HEK293 (cell line): ENCODE measurements around the gene SNTB2.

Experiments
- GLIS2 ChIP-seq: fragments of 450-650 bp; formaldehyde crosslinking; IDR thresholded peaks from 2 replicates; pipeline ENCODE4 v1.5.1; 2016; ENCODE audit warnings: missing biosample characterization, missing genetic modification characterization
- IKZF3 ChIP-seq: fragments of 450-650 bp; IDR thresholded peaks from 2 replicates; pipeline ENCODE4 v1.5.0; 2018; ENCODE audit warnings: missing biosample characterization, mild to moderate bottlenecking, missing genetic modification characterization, moderate library complexity
- MEIS1 ChIP-seq: sonication (generic); formaldehyde crosslinking; IDR thresholded peaks from 2 replicates; pipeline ENCODE4 v1.8.1; 2022; ENCODE audit warnings: missing genetic modification reagents, mild to moderate bottlenecking, borderline replicate concordance
- MZF1 ChIP-seq: fragments of 450-650 bp; formaldehyde crosslinking; IDR thresholded peaks from 2 replicates; pipeline ENCODE4 v1.5.1; 2017; ENCODE audit warnings: missing biosample characterization, missing genetic modification characterization, borderline replicate concordance
- SP3 ChIP-seq: fragments of 450-650 bp; formaldehyde crosslinking; IDR thresholded peaks from 2 replicates; pipeline ENCODE4 v1.5.1; 2016; ENCODE audit warnings: missing biosample characterization, missing genetic modification characterization
- YY1 ChIP-seq: fragments of 450-650 bp; formaldehyde crosslinking; IDR thresholded peaks from 2 replicates; pipeline ENCODE4 v1.5.1; 2018; ENCODE audit warnings: missing biosample characterization, missing genetic modification characterization
- ZBTB17 ChIP-seq: fragments of 450-650 bp; formaldehyde crosslinking; IDR thresholded peaks from 2 replicates; pipeline ENCODE4 v1.5.1; 2016; ENCODE audit warnings: missing biosample characterization, missing genetic modification characterization
- ZBTB48 ChIP-seq: fragments of 450-650 bp; formaldehyde crosslinking; IDR thresholded peaks from 2 replicates; pipeline ENCODE4 v1.5.1; 2016; ENCODE audit warnings: missing biosample characterization, missing genetic modification characterization
- ZEB2 ChIP-seq: fragments of 450-650 bp; formaldehyde crosslinking; IDR thresholded peaks from 2 replicates; pipeline ENCODE4 v1.5.1; 2016; ENCODE audit warnings: missing biosample characterization, missing genetic modification characterization
- ZFP37 ChIP-seq: fragments of 450-650 bp; formaldehyde crosslinking; IDR thresholded peaks from 2 replicates; pipeline ENCODE4 v1.5.1; 2016; ENCODE audit warnings: missing biosample characterization, missing genetic modification characterization
- ZIC2 ChIP-seq: fragments of 450-650 bp; formaldehyde crosslinking; IDR thresholded peaks from 2 replicates; pipeline ENCODE4 v1.5.1; 2016; ENCODE audit warnings: missing biosample characterization, missing genetic modification characterization
- ZNF114 ChIP-seq: fragments of 450-650 bp; formaldehyde crosslinking; IDR thresholded peaks from 2 replicates; pipeline ENCODE4 v1.5.0; 2017; ENCODE audit warnings: missing biosample characterization, missing genetic modification characterization
- ZNF132 ChIP-seq: fragments of 450-650 bp; formaldehyde crosslinking; IDR thresholded peaks from 2 replicates; pipeline ENCODE4 v1.5.1; 2017; ENCODE audit warnings: missing biosample characterization, missing genetic modification characterization, borderline replicate concordance
- ZNF2 ChIP-seq: fragments of 450-650 bp; formaldehyde crosslinking; IDR thresholded peaks from 2 replicates; pipeline ENCODE4 v1.5.1; 2016; ENCODE audit warnings: missing biosample characterization, missing genetic modification characterization
- ZNF211 ChIP-seq: fragments of 450-650 bp; formaldehyde crosslinking; IDR thresholded peaks from 2 replicates; pipeline ENCODE4 v1.5.1; 2016; ENCODE audit warnings: low read depth, missing biosample characterization, missing genetic modification characterization
- ZNF221 ChIP-seq: fragments of 450-650 bp; formaldehyde crosslinking; IDR thresholded peaks from 2 replicates; pipeline ENCODE4 v1.5.1; 2017; ENCODE audit warnings: missing biosample characterization, missing genetic modification characterization, borderline replicate concordance
- ZNF311 ChIP-seq: fragments of 450-650 bp; formaldehyde crosslinking; IDR thresholded peaks from 2 replicates; pipeline ENCODE4 v1.5.1; 2017; ENCODE audit warnings: missing biosample characterization, missing genetic modification characterization, borderline replicate concordance
- ZNF37A ChIP-seq: fragments of 450-650 bp; IDR thresholded peaks from 2 replicates; pipeline ENCODE4 v1.5.1; 2018; ENCODE audit warnings: missing biosample characterization, missing genetic modification characterization
- ZNF423 ChIP-seq: fragments of 450-650 bp; formaldehyde crosslinking; IDR thresholded peaks from 2 replicates; pipeline ENCODE4 v1.5.1; 2016; ENCODE audit warnings: missing biosample characterization, missing genetic modification characterization
- ZNF621 ChIP-seq: fragments of 450-650 bp; formaldehyde crosslinking; IDR thresholded peaks from 2 replicates; pipeline ENCODE4 v1.5.1; 2017; ENCODE audit warnings: missing biosample characterization, missing genetic modification characterization
- ZNF660 ChIP-seq: fragments of 450-650 bp; IDR thresholded peaks from 2 replicates; pipeline ENCODE4 v1.5.1; 2018; ENCODE audit warnings: missing biosample characterization, mild to moderate bottlenecking, missing genetic modification characterization
- ZNF792 ChIP-seq: fragments of 450-650 bp; formaldehyde crosslinking; IDR thresholded peaks from 2 replicates; pipeline ENCODE4 v1.5.1; 2016; ENCODE audit warnings: missing biosample characterization, missing genetic modification characterization
- TF ChIP-seq, protein P1 (sequence below): fragments of 450-650 bp; formaldehyde crosslinking; IDR thresholded peaks from 2 replicates; pipeline ENCODE4 v1.5.1; 2016; ENCODE audit warnings: missing biosample characterization, missing genetic modification characterization
- TF ChIP-seq, protein P2 (sequence below): fragments of 450-650 bp; formaldehyde crosslinking; IDR thresholded peaks from 2 replicates; pipeline ENCODE4 v1.5.1; 2017; ENCODE audit warnings: missing biosample characterization, missing genetic modification characterization
- TF ChIP-seq, protein P3 (sequence below): sonication (generic); formaldehyde crosslinking; IDR thresholded peaks from 2 replicates; pipeline ENCODE4 v1.8.1; 2022; ENCODE audit warnings: mild to moderate bottlenecking, moderate library complexity, missing genetic modification reagents
- TF ChIP-seq, protein P4 (sequence below): fragments of 450-650 bp; formaldehyde crosslinking; IDR thresholded peaks from 2 replicates; pipeline ENCODE4 v1.5.1; 2016; ENCODE audit warnings: missing biosample characterization, missing genetic modification characterization
- TF ChIP-seq, protein P5 (sequence below): fragments of 450-650 bp; formaldehyde crosslinking; IDR thresholded peaks from 2 replicates; pipeline ENCODE4 v1.5.1; 2016; ENCODE audit warnings: missing biosample characterization, missing genetic modification characterization
- TF ChIP-seq, protein P6 (sequence below): fragments of 450-650 bp; formaldehyde crosslinking; IDR thresholded peaks from 2 replicates; pipeline ENCODE4 v1.5.1; 2016; ENCODE audit warnings: missing biosample characterization, missing genetic modification characterization, low read depth
- TF ChIP-seq, protein P7 (sequence below): IDR thresholded peaks from 2 replicates; pipeline ENCODE4 v1.6.1; 2011; ENCODE audit warnings: mild to moderate bottlenecking, low read depth, low read length, borderline replicate concordance

SNTB2 gene

DNA sequence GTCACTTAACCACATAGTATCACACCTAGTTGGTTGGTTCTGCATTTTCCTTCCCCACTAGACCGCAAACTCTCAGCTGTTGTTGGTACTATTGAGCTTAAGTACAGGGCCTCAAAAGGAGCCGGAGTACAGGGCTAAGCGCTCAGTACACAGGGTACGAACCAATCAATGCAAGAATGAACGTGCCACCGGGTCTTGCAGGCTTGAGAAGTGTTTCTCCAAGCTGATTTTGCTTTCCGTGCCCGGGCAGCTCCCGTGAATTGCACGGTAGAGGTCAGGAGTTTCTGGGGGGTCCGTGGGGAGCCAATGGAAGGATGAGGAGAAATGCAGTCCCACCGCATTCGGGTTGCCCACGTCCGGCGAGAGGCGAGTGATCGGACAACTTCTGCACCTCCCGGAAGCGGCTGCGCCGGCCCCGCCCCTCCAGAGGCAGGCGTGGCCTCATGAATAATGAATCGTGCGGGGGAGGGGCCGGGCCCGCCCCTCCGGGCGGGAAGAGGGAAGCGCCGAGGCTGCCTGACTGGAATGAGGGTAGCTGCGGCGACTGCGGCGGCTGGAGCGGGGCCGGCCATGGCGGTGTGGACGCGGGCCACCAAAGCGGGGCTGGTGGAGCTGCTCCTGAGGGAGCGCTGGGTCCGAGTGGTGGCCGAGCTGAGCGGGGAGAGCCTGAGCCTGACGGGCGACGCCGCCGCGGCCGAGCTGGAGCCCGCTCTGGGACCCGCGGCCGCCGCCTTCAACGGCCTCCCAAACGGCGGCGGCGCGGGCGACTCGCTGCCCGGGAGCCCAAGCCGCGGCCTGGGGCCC is at the start of gene SNTB2 (continued):
- TF ChIP-seq MZF1 (tag by site-specific recombination): no peak
- TF ChIP-seq, protein P1, sequence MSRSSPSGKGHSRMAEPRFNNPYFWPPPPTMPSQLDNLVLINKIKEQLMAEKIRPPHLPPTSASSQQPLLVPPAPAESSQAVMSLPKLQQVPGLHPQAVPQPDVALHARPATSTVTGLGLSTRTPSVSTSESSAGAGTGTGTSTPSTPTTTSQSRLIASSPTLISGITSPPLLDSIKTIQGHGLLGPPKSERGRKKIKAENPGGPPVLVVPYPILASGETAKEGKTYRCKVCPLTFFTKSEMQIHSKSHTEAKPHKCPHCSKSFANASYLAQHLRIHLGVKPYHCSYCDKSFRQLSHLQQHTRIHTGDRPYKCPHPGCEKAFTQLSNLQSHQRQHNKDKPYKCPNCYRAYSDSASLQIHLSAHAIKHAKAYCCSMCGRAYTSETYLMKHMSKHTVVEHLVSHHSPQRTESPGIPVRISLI (tag by site-specific recombination): no peak
- TF ChIP-seq ZBTB17 (tag by site-specific recombination): peak; percentile 73
- peak; percentile 97 for TF ChIP-seq IKZF3 (tag by site-specific recombination)
- TF ChIP-seq GLIS2 (tag by site-specific recombination): peak; percentile 45; the same call in 1 of the 2 replicates
- 0 out of 2 replicates have a peak, but pooled peaks have one; percentile 32 for TF ChIP-seq ZEB2
- no peak for TF ChIP-seq ZNF211 (tag by site-specific recombination)
- TF ChIP-seq, protein P2, sequence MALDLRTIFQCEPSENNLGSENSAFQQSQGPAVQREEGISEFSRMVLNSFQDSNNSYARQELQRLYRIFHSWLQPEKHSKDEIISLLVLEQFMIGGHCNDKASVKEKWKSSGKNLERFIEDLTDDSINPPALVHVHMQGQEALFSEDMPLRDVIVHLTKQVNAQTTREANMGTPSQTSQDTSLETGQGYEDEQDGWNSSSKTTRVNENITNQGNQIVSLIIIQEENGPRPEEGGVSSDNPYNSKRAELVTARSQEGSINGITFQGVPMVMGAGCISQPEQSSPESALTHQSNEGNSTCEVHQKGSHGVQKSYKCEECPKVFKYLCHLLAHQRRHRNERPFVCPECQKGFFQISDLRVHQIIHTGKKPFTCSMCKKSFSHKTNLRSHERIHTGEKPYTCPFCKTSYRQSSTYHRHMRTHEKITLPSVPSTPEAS (tag by site-specific recombination): no peak
- no peak for TF ChIP-seq ZNF132 (tag by site-specific recombination)
- no peak for TF ChIP-seq ZNF37A (tag by site-specific recombination)
- TF ChIP-seq, protein P3, sequence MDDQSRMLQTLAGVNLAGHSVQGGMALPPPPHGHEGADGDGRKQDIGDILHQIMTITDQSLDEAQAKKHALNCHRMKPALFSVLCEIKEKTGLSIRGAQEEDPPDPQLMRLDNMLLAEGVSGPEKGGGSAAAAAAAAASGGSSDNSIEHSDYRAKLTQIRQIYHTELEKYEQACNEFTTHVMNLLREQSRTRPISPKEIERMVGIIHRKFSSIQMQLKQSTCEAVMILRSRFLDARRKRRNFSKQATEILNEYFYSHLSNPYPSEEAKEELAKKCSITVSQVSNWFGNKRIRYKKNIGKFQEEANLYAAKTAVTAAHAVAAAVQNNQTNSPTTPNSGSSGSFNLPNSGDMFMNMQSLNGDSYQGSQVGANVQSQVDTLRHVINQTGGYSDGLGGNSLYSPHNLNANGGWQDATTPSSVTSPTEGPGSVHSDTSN (CRISPR knock-in tag): no peak
- no peak for TF ChIP-seq ZIC2 (tag by site-specific recombination)
- TF ChIP-seq, protein P4, sequence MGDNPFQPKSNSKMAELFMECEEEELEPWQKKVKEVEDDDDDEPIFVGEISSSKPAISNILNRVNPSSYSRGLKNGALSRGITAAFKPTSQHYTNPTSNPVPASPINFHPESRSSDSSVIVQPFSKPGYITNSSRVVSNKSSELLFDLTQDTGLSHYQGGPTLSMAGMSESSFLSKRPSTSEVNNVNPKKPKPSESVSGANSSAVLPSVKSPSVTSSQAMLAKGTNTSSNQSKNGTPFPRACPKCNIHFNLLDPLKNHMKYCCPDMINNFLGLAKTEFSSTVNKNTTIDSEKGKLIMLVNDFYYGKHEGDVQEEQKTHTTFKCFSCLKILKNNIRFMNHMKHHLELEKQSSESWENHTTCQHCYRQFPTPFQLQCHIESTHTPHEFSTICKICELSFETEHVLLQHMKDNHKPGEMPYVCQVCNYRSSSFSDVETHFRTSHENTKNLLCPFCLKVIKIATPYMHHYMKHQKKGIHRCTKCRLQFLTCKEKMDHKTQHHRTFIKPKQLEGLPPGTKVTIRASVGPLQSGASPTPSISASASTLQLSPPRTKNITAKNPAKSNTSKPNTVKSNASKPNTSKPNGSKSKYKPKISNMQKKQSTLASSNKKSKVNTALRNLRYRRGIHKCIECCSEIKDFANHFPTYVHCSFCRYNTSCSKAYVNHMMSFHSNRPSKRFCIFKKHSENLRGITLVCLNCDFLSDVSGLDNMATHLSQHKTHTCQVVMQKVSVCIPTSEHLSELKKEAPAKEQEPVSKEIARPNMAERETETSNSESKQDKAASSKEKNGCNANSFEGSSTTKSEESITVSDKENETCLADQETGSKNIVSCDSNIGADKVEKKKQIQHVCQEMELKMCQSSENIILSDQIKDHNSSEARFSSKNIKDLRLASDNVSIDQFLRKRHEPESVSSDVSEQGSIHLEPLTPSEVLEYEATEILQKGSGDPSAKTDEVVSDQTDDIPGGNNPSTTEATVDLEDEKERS (tag by site-specific recombination): no peak
- no peak for TF ChIP-seq ZFP37 (tag by site-specific recombination)
- TF ChIP-seq ZNF621 (tag by site-specific recombination): no peak
- no peak for TF ChIP-seq ZNF114
- TF ChIP-seq ZNF311: no peak
- peak; percentile 48; the same call in 1 of the 2 replicates for TF ChIP-seq ZNF660 (tag by site-specific recombination)
- TF ChIP-seq, protein P5, sequence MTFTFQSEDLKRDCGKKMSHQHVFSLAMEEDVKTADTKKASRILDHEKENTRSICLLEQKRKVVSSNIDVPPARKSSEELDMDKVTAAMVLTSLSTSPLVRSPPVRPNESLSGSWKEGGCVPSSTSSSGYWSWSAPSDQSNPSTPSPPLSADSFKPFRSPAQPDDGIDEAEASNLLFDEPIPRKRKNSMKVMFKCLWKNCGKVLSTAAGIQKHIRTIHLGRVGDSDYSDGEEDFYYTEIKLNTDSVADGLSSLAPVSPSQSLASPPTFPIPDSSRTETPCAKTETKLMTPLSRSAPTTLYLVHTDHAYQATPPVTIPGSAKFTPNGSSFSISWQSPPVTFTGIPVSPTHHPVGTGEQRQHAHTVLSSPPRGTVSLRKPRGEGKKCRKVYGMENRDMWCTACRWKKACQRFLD (tag by site-specific recombination): no peak
- TF ChIP-seq MEIS1 (CRISPR knock-in tag): no peak
- peak; percentile 44; the same call in 1 of the 2 replicates for TF ChIP-seq YY1 (tag by site-specific recombination)
- TF ChIP-seq, protein P6, sequence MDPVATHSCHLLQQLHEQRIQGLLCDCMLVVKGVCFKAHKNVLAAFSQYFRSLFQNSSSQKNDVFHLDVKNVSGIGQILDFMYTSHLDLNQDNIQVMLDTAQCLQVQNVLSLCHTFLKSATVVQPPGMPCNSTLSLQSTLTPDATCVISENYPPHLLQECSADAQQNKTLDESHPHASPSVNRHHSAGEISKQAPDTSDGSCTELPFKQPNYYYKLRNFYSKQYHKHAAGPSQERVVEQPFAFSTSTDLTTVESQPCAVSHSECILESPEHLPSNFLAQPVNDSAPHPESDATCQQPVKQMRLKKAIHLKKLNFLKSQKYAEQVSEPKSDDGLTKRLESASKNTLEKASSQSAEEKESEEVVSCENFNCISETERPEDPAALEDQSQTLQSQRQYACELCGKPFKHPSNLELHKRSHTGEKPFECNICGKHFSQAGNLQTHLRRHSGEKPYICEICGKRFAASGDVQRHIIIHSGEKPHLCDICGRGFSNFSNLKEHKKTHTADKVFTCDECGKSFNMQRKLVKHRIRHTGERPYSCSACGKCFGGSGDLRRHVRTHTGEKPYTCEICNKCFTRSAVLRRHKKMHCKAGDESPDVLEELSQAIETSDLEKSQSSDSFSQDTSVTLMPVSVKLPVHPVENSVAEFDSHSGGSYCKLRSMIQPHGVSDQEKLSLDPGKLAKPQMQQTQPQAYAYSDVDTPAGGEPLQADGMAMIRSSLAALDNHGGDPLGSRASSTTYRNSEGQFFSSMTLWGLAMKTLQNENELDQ: no peak
- TF ChIP-seq ZNF221: no peak
- TF ChIP-seq, protein P7, sequence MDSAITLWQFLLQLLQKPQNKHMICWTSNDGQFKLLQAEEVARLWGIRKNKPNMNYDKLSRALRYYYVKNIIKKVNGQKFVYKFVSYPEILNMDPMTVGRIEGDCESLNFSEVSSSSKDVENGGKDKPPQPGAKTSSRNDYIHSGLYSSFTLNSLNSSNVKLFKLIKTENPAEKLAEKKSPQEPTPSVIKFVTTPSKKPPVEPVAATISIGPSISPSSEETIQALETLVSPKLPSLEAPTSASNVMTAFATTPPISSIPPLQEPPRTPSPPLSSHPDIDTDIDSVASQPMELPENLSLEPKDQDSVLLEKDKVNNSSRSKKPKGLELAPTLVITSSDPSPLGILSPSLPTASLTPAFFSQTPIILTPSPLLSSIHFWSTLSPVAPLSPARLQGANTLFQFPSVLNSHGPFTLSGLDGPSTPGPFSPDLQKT: no peak
- TF ChIP-seq ZBTB48 (tag by site-specific recombination): no peak
- TF ChIP-seq ZNF423: no peak
- TF ChIP-seq SP3 (tag by site-specific recombination): peak; percentile 91
- no peak for TF ChIP-seq ZNF2
- no peak for TF ChIP-seq ZNF792 (tag by site-specific recombination)
